ENCODE results near the gene ATXN7L1. TPM values are rescaled to one million over a fixed set of nuclear protein-coding genes. Genes with fewer than 3 reads are reported as not detected.

Gene ATXN7L1
- polyA plus RNA-seq, 4 donors: 9.7 to 50.8 (median 26.7) TPM

- Histone ChIP-seq H3K4me1 (ENCODE audit: control insufficient read depth in 3 of 3, insufficient read depth in 2 of 3, low read depth in 1 of 3, low read length in 2 of 3) (no peaks in the 10 kb centered on the region), H3K36me3 (ENCODE audit: control insufficient read depth in 3 of 3, insufficient read depth in 2 of 3, low read depth in 1 of 3, low read length in 3 of 3) (peaks cover 0 to 30% (median 2%) of the 10 kb centered on the region in 3 donors)
- FAIRE-seq: no peak
Observed at GRCh38 chr7:105662998-105663397, 213.4 kb downstream of the ATXN7L1 start.

GRCh38 chr7:105661625-105662024, 214.8 kb downstream of the ATXN7L1 start:
- H3K27ac ChIP-seq (ENCODE audit: low read depth in 1 of 3, low read length in 2 of 3): no peak overlapping the region
- no peaks in the 10 kb centered on the region for H3K4me1 ChIP-seq (ENCODE audit: control insufficient read depth in 3 of 3, insufficient read depth in 2 of 3, low read depth in 1 of 3, low read length in 2 of 3)
- H3K9me3 ChIP-seq (ENCODE audit: control insufficient read depth in 2 of 2, insufficient read depth in 1 of 2, low read depth in 1 of 2, low read length in 1 of 2): no peaks in the 10 kb centered on the region
- H3K27me3 ChIP-seq (ENCODE audit: control insufficient read depth in 3 of 3, insufficient read depth in 3 of 3, low read length in 3 of 3): no peaks in the 10 kb centered on the region
- FAIRE-seq (no peak), DNase-seq (no peak)
- peaks cover 0 to 39% (median 2%) of the 10 kb centered on the region in 3 donors for H3K36me3 ChIP-seq (ENCODE audit: control insufficient read depth in 3 of 3, insufficient read depth in 2 of 3, low read depth in 1 of 3, low read length in 3 of 3)
- H3K4me3 ChIP-seq (ENCODE audit: low read depth in 1 of 3, low read length in 3 of 3): no peak overlapping the region
- 91 to 96% (median 94%) methylated on average over 6 of the region's 6 CpGs for WGBS, 3 donors

More at GRCh38 chr7:105662998-105663397, 213.4 kb downstream of the ATXN7L1 start:
- Histone ChIP-seq H3K27ac (ENCODE audit: low read depth in 1 of 3, low read length in 2 of 3) (no peak overlapping the region), H3K9me3 (ENCODE audit: control insufficient read depth in 2 of 2, insufficient read depth in 1 of 2, low read depth in 1 of 2, low read length in 1 of 2) (no peaks in the 10 kb centered on the region), H3K27me3 (ENCODE audit: control insufficient read depth in 3 of 3, insufficient read depth in 3 of 3, low read length in 3 of 3) (no peaks in the 10 kb centered on the region), H3K4me3 (ENCODE audit: low read depth in 1 of 3, low read length in 3 of 3) (no peak overlapping the region)
- DNase-seq: no peak
- WGBS, 3 donors: 89 to 93% (median 90%) methylated on average over 7 of the region's 7 CpGs

GRCh38 chr7:105656922-105657521, 219.4 kb downstream of the ATXN7L1 start:
- FAIRE-seq (no peak), DNase-seq (peak; percentile 35 to 53)
- Histone ChIP-seq H3K4me3 (ENCODE audit: low read depth in 1 of 3, low read length in 3 of 3) (no peak overlapping the region), H3K9me3 (ENCODE audit: control insufficient read depth in 2 of 2, insufficient read depth in 1 of 2, low read depth in 1 of 2, low read length in 1 of 2) (no peaks in the 10 kb centered on the region), H3K36me3 (ENCODE audit: control insufficient read depth in 3 of 3, insufficient read depth in 2 of 3, low read depth in 1 of 3, low read length in 3 of 3) (peaks cover 0 to 50% (median 0%) of the 10 kb centered on the region in 3 donors), H3K4me1 (ENCODE audit: control insufficient read depth in 3 of 3, insufficient read depth in 2 of 3, low read depth in 1 of 3, low read length in 2 of 3) (peaks cover 0 to 2% (median 0%) of the 10 kb centered on the region in 3 donors), H3K27me3 (ENCODE audit: control insufficient read depth in 3 of 3, insufficient read depth in 3 of 3, low read length in 3 of 3) (no peaks in the 10 kb centered on the region), H3K27ac (ENCODE audit: low read depth in 1 of 3, low read length in 2 of 3) (no peak overlapping the region)
- 68 to 75% (median 70%) methylated on average over 7 of the region's 7 CpGs for WGBS, 3 donors

- Histone ChIP-seq H3K9me3 (ENCODE audit: control insufficient read depth in 2 of 2, insufficient read depth in 1 of 2, low read depth in 1 of 2, low read length in 1 of 2) (no peaks in the 10 kb centered on the region), H3K36me3 (ENCODE audit: control insufficient read depth in 3 of 3, insufficient read depth in 2 of 3, low read depth in 1 of 3, low read length in 3 of 3) (peaks cover 0 to 54% (median 0%) of the 10 kb centered on the region in 3 donors), H3K4me1 (ENCODE audit: control insufficient read depth in 3 of 3, insufficient read depth in 2 of 3, low read depth in 1 of 3, low read length in 2 of 3) (peaks cover 0 to 2% (median 0%) of the 10 kb centered on the region in 3 donors), H3K4me3 (ENCODE audit: low read depth in 1 of 3, low read length in 3 of 3) (no peak overlapping the region), H3K27me3 (ENCODE audit: control insufficient read depth in 3 of 3, insufficient read depth in 3 of 3, low read length in 3 of 3) (no peaks in the 10 kb centered on the region), H3K27ac (ENCODE audit: low read depth in 1 of 3, low read length in 2 of 3) (no peak overlapping the region)
- FAIRE-seq (no peak), DNase-seq (no peak)
- WGBS, 3 donors: 55 to 64% (median 60%) methylated on average over 17 of the region's 17 CpGs
Observed at GRCh38 chr7:105655500-105656380, 220.7 kb downstream of the ATXN7L1 start.

GRCh38 chr7:105655067-105655466, 221.3 kb downstream of the ATXN7L1 start:
- no peak overlapping the region for H3K27ac ChIP-seq (ENCODE audit: low read depth in 1 of 3, low read length in 2 of 3)
- H3K4me1 ChIP-seq (ENCODE audit: control insufficient read depth in 3 of 3, insufficient read depth in 2 of 3, low read depth in 1 of 3, low read length in 2 of 3): peaks cover 0 to 2% (median 0%) of the 10 kb centered on the region in 3 donors
- no peaks in the 10 kb centered on the region for H3K27me3 ChIP-seq (ENCODE audit: control insufficient read depth in 3 of 3, insufficient read depth in 3 of 3, low read length in 3 of 3)
- FAIRE-seq (no peak), DNase-seq (peak in 1 of 2 donors; percentile 27)
- WGBS, 3 donors: 69 to 86% (median 72%) methylated on average over 3 of the region's 3 CpGs
- no peak overlapping the region for H3K4me3 ChIP-seq (ENCODE audit: low read depth in 1 of 3, low read length in 3 of 3)
- H3K36me3 ChIP-seq (ENCODE audit: control insufficient read depth in 3 of 3, insufficient read depth in 2 of 3, low read depth in 1 of 3, low read length in 3 of 3): peaks cover 0 to 54% (median 0%) of the 10 kb centered on the region in 3 donors
- no peaks in the 10 kb centered on the region for H3K9me3 ChIP-seq (ENCODE audit: control insufficient read depth in 2 of 2, insufficient read depth in 1 of 2, low read depth in 1 of 2, low read length in 1 of 2)

- H3K36me3 ChIP-seq (ENCODE audit: control insufficient read depth in 3 of 3, insufficient read depth in 2 of 3, low read depth in 1 of 3, low read length in 3 of 3): peaks cover 0 to 51% (median 0%) of the 10 kb centered on the region in 3 donors
- H3K4me3 ChIP-seq (ENCODE audit: low read depth in 1 of 3, low read length in 3 of 3): no peak overlapping the region
- no peak for DNase-seq
- WGBS, 3 donors: 92 to 94% (median 93%) methylated on average over 8 of the region's 8 CpGs
- H3K4me1 ChIP-seq (ENCODE audit: control insufficient read depth in 3 of 3, insufficient read depth in 2 of 3, low read depth in 1 of 3, low read length in 2 of 3): peaks cover 0 to 2% (median 0%) of the 10 kb centered on the region in 3 donors
- no peak for FAIRE-seq
- H3K9me3 ChIP-seq (ENCODE audit: control insufficient read depth in 2 of 2, insufficient read depth in 1 of 2, low read depth in 1 of 2, low read length in 1 of 2): no peaks in the 10 kb centered on the region
- H3K27me3 ChIP-seq (ENCODE audit: control insufficient read depth in 3 of 3, insufficient read depth in 3 of 3, low read length in 3 of 3): no peaks in the 10 kb centered on the region
- no peak overlapping the region for H3K27ac ChIP-seq (ENCODE audit: low read depth in 1 of 3, low read length in 2 of 3)
Observed at GRCh38 chr7:105654095-105654686, 222.2 kb downstream of the ATXN7L1 start.

- Histone ChIP-seq H3K4me3 (ENCODE audit: low read depth in 1 of 3, low read length in 3 of 3) (no peak overlapping the region), H3K4me1 (ENCODE audit: control insufficient read depth in 3 of 3, insufficient read depth in 2 of 3, low read depth in 1 of 3, low read length in 2 of 3) (peaks cover 0 to 2% (median 0%) of the 10 kb centered on the region in 3 donors), H3K27me3 (ENCODE audit: control insufficient read depth in 3 of 3, insufficient read depth in 3 of 3, low read length in 3 of 3) (no peaks in the 10 kb centered on the region), H3K27ac (ENCODE audit: low read depth in 1 of 3, low read length in 2 of 3) (no peak overlapping the region), H3K36me3 (ENCODE audit: control insufficient read depth in 3 of 3, insufficient read depth in 2 of 3, low read depth in 1 of 3, low read length in 3 of 3) (peaks cover 0 to 56% (median 0%) of the 10 kb centered on the region in 3 donors), H3K9me3 (ENCODE audit: control insufficient read depth in 2 of 2, insufficient read depth in 1 of 2, low read depth in 1 of 2, low read length in 1 of 2) (no peaks in the 10 kb centered on the region)
- peak; percentile 44 to 48 for DNase-seq
- WGBS, 3 donors: 32 to 74% (median 53%) methylated on average over 6 of the region's 6 CpGs
- FAIRE-seq: no peak
Observed at GRCh38 chr7:105653441-105654005, 222.9 kb downstream of the ATXN7L1 start.
